Fibroblast of pulmonary artery (primary cell): ENCODE measurements around the gene MYO5C.
"Not testable (repeated sequence)": the region's sequence is repeated elsewhere in the genome, so short reads cannot be mapped to it uniquely, and the experiment has no call there.

Experiments used
- DNase-seq: peaks from one replicate; pipeline ENCODE4 v3.0.0-alpha.2; 2010; ENCODE audit warnings: low read depth
- H3K4me3 ChIP-seq: replicated peaks from 2 replicates; pipeline ENCODE4 v1.5.1; 2011; ENCODE audit warnings: low read depth, mild to moderate bottlenecking, control low read depth, low read length, moderate library complexity
- CTCF ChIP-seq: IDR thresholded peaks from 2 replicates; pipeline ENCODE4 v1.5.1; 2011; ENCODE audit warnings: mild to moderate bottlenecking, control low read depth, low read length, inconsistent platforms; ENCODE audit errors: missing control alignments

MYO5C gene

GRCh38 chr15:52178765-52179164 is 116.8 kb downstream of the MYO5C start:
- DNase-seq: no peak
- no peak for TF ChIP-seq CTCF

GRCh38 chr15:52172869-52173268 is 122.7 kb downstream of the MYO5C start:
- DNase-seq: no peak
- no peak overlapping the region for H3K4me3 ChIP-seq
- TF ChIP-seq CTCF: no peak

More at GRCh38 chr15:52178765-52179164, 116.8 kb downstream of the MYO5C start:
- H3K4me3 ChIP-seq: peak overlapping the region; percentile 82

GRCh38 chr15:52171807-52172206 is 123.8 kb downstream of the MYO5C start:
- H3K4me3 ChIP-seq: no peak overlapping the region
- TF ChIP-seq CTCF: no peak
- DNase-seq: no peak

GRCh38 chr15:52171386-52171785 is 124.2 kb downstream of the MYO5C start:
- TF ChIP-seq CTCF: peak; percentile 22
- no peak overlapping the region for H3K4me3 ChIP-seq
- DNase-seq: peak; percentile 30

GRCh38 chr15:52170199-52170598 is 125.4 kb downstream of the MYO5C start:
- H3K4me3 ChIP-seq, DNase-seq: not testable (repeated sequence)

GRCh38 chr15:52165494-52166131 is 130.0 kb downstream of the MYO5C start:
- DNase-seq: not testable (repeated sequence)

GRCh38 chr15:52164631-52165265 is 130.9 kb downstream of the MYO5C start:
- no peak for TF ChIP-seq CTCF
- H3K4me3 ChIP-seq: no peak overlapping the region
- no peak for DNase-seq

More at GRCh38 chr15:52165494-52166131, 130.0 kb downstream of the MYO5C start:
- not testable (repeated sequence) for H3K4me3 ChIP-seq
